ENCODE results near the gene TSR3.

Gene TSR3

GRCh38 chr16:1322407-1322806 is 29.3 kb downstream of the TSR3 start:
- DNase-seq: no peak

GRCh38 chr16:1320658-1321240 is 30.9 kb downstream of the TSR3 start:
- no peak for DNase-seq

DNA sequence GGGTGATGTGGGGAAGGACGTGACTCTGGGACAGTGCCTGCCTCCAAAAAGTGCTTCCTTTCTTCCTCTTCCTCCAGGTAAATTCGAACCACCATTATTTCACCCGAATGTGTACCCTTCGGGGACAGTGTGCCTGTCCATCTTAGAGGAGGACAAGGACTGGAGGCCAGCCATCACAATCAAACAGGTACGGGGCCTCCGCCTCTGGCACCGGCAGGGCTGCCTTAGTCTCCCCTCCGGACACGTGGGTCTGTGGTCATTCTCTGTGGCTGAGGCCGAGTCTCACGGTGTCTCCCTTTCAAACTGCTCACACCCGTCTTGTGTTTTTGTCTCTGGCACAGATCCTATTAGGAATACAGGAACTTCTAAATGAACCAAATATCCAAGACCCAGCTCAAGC is 31.6 kb downstream of the TSR3 start:
- no peak for DNase-seq

- no peak for DNase-seq
Observed at GRCh38 chr16:1319041-1319440, 32.6 kb downstream of the TSR3 start.

GRCh38 chr16:1318268-1318545 is 33.5 kb downstream of the TSR3 start:
- DNase-seq: no peak

DNA sequence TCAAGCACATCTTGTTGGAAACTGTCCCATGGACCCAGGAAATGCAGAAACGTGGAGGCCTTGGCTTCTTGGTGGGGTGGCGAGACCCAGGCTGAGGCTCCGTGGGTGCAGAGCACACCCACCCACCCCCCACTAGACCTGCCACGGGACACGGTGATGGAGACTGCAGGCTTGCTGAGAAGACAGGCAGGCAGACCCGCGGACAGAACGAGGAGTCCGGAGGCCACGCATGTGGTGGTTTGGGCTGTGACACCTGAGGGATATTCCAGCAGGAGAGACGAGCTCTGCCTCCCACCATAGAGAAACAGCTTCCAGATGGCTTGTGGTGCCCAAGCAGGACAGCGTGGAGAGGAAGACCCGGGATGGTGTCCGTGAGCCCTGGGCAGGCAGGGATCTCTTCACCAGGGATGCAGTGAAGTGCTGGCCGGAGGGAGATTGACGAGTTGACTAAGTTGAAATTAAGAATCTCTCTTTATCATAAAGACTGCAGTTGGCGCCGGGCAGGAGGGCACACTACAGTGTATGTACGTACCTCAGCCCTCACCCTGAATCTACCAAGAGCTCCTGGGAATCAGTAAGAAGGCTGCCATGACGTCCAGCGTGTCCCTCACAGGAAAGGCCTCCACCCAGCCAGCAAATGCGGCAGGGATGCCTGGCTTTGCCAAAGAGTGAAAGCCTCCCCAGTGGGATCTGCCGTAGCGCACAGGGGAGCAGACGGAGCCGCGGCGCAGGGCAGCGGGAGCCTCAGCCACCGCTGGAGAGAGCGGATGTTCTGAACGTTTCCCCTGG is 34.0 kb downstream of the TSR3 start:
- no peak for DNase-seq

DNA sequence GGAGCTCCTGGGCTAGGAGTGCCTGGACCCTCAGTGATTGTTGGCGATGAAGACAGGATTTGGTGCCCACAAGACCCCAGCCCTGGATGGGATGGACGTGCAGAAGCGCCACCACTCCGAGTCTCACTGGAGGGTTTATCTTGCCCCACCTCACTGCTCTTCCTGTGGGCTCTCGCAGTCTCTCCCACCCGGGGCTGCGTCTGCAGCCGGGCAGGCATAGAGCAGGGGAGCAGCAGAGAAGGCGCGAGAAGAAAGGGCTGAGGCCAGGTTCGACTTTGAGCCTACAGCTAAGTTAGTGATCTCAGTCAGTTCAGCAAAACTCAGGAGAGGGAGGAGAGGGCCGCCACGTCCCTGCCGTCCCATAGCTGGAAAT is 35.7 kb downstream of the TSR3 start:
- DNase-seq: no peak

DNA sequence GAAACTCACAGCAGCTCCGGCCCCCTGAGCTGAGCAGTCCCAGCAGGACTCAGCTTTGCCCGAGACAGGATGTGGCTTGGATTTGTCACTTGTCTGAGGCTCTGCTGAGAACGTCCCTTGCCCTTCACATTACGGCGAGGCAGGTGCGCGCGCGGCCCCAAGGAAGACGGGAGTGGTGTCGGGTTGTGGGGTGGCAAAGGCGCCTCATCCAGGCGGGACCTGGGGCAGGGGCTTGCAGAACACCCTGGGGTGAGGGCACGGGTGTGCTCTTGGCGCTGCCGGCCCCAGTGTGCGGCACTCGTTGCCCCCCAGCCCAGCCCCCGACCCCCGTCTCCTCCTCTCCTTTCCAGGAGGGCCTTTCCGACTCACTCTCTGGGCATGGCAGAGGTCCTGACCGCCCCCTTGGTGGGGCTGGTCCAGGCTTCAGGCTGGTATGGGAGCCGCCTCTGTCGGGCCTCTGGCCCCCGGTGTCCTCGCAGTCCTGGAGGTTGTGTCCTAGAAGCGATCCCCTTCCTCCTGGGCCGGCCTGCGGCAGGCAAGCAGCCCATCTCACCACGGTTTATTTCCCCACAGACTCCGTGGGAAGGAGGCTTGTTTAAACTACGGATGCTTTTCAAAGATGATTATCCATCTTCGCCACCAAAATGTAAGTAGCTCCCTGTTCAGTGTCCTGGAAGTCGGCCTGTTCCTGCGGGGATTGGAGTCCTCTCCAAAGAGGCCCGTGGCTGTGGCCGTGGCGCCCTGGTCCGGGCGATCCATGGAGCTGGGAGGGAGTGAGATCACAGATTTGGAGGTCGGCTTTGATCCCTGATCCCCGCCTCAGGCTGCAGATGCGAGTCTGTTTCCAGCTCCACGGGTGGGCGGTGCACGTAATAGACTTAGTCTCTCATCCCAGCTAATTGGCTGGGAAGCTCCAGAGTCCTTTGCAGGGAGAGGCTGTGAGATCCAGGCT is 36.3 kb downstream of the TSR3 start:
- no peak for DNase-seq

DNA sequence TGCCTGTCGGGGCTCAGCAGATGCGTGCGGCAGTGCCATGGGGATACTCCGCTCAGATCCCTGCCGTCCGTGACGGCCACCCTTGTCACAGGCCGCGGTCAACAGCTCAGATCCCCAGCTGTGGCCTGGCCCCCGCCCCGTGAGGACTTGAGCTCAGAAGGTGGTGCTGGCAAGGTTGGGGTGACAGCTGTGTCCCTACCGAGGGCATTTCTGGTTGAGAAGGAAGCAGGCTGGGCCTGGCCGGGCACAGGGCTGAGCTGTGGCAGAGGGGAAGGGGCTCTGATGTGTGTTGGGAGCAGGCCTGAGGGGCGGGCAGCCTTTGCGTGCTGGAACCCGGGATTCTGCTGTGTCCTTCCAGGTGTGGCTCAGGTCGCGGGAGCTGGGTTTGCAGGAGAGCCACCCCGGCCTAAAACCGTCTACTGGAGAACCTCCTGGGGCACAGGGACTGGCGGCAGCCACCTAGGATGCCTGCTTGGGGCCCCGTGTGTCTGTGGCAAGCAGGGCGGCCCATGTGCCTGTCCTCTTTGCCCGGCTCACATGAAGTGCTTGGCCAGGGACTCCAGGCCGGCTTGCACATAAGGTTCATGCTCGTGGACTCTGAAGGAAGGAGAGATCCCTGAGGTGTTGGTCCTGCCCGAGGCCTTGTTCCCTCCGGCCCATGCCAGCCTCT is 37.1 kb downstream of the TSR3 start:
- DNase-seq: no peak

DNA sequence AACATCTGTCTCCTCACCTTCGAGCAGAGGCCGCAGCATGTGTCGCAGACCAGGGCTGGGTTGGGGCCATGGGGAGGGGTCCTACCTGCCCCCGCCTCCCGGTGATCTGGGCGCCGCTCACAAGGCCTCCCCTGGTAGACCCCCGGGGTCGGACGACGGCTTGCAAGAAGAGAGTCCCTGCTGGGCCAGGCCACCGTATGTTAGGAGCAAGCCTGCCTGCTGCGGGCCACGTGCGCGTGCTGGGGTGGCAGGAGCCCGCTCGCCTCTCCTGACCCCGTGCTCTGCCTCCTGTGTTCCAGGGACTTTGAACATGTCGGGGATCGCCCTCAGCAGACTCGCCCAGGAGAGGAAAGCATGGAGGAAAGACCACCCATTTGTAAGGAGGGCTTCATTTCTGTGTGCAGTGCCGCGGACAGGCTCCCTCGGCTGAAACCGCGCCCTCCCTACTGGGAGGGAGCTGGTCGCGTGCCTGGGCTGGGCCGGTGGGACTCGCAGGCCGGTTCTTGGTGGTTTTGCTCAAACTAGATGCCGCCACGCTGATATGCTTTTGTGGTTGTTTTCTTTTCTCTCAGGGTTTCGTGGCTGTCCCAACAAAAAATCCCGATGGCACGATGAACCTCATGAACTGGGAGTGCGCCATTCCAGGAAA is 37.8 kb downstream of the TSR3 start:
- DNase-seq: no peak

- no peak for DNase-seq
Observed at GRCh38 chr16:1312903-1313302, 38.8 kb downstream of the TSR3 start.

GRCh38 chr16:1312467-1312816 is 39.2 kb downstream of the TSR3 start:
- no peak for DNase-seq

DNA sequence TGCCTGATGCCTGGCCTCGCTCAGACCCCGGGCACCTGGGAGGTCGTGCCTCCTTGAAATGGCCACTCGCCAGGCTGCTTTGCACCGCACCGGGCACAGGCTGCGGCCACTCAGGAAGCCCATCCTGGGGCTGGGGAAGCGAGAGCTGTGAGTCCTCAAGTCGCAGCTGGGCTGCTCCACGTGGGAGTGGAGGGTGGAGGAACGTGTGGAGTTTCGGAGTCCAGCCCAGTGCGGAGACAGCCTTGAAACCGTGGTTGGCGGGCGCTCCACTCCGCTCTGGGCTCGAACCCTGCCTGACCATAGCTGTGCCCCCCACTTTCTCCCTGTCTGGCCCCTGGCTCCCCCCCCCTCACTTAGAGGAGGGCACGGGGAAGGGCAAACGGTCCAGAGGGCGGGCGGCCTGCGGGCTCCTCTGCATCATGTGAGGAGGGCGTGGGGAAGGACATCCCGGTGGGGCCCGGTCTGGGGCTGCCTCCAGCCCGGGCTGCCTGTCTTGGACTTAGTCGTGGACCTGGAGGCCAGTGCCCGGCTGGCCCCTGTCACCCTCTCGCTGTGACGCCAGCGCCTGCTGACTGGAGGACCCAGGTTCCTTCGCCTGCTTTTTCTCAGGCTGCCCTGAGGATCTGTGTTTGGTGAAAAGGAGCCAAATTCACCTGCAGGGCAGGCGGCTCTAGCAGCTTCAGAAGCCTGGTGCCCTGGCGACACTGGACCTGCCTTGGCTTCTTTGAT is 39.8 kb downstream of the TSR3 start:
- no peak for DNase-seq

GRCh38 chr16:1311212-1311737 is 40.4 kb downstream of the TSR3 start:
- DNase-seq: no peak

GRCh38 chr16:1310832-1311200 is 40.9 kb downstream of the TSR3 start:
- no peak for DNase-seq

DNA sequence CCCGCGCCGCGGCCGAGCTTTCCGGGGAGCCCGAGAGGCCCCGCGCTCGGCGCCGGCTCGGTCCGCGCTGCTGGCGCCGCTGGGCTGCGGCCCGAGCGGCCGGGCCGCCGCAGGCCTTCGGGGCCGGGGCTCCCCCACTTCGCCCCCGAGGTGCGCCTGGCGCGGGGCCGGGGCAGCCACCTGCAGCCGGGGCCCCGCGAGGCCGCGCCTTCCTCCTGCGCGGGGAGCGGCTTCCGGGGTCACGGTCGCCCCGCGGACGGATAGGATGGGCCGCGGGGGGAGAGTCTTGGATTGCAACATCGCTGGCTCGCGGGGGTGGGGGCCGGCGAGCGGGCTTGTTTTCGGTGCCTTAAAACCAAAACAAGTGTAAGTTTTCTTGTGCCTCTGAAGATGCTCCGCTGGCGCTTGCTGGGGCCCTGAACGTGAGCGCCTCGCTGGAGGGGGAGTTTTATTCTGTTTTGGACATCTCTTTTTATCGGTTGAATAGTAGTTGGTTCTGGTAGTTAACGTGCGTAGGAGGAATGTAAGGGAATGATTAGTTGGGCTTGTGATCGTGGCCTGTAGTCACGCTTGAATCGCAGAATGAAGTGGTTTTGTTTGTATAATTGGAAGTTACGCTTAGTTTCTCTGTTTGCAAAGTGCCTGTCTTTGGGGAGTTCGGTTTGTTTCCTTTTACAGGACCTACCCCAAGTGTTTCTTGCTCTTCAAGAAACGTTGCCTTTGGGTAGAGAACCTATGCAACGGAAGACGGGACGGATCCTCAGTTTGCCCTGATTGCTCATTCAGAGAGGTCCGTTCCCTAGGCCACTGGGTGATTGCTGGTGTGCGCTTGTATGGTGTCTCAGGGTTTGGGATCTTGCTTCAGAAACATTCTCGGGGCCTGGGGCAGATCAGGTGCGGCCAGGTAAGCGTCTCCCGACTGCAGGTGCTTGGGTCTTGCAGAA is 41.5 kb downstream of the TSR3 start:
- DNase-seq: peak; percentile 35

- peak; percentile 99 for DNase-seq
Observed at GRCh38 chr16:1308977-1309885, 42.4 kb downstream of the TSR3 start, which contains the start of gene UBE2I. TSS of gene UBE2I (plus strand) at chr16:1309636. CDS start at chr16:1314031, 4,395 bp downstream.

DNA sequence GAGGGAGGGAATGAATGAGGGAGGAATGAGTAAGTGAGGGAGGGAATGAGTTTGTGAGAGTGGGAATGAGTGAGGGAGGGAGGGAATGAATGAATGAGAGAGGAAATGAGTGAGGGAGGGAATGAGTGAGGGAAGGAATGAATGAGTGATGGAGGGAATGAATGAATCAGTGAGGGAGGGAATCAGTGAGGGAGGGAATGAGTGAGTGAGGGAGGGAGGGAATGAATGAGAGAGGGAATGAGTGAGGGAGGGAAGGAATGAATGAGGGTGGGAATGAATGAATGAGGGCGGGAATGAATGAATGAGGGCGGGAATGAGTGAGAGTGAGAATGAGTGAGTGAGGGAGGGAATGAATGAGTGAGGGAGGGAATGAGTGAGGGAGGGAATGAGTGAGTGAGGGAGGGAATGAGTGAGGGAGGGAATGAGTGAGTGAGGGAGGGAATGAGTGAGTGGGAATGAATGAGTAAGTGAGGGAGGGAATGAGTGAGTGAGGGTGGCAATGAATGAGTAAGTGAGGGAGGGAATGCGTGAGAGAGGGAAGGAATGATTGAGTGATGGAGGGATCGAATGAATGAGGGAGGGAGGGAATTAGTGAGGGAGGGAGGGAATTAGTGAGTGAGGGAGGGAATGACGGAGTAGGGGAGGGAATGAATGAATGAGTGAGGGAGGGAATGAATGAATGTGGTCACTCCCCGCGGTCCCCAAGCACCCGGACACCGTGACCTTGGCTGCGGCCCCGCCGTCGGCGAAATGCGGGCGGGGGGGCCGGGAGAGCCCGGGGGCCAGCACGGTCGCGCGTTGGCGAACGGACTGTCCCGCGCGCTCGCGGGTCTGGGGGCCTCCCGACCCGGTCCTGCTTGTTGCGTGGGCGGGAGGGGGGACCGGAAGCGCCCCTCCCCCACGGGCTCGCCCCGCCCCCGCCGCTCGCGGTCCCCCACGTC is 43.4 kb downstream of the TSR3 start:
- no peak for DNase-seq
